NOMO-1 (cell line): ENCODE results near the gene CEMIP.

Source experiments
- DNase-seq, 2 experiments: peaks; one replicate each; lab custom pipeline; 2025; ENCODE audit not compliant: unreplicated experiment in 2 of 2; lab: John Stamatoyannopoulos, UW

Gene CEMIP, protein sequence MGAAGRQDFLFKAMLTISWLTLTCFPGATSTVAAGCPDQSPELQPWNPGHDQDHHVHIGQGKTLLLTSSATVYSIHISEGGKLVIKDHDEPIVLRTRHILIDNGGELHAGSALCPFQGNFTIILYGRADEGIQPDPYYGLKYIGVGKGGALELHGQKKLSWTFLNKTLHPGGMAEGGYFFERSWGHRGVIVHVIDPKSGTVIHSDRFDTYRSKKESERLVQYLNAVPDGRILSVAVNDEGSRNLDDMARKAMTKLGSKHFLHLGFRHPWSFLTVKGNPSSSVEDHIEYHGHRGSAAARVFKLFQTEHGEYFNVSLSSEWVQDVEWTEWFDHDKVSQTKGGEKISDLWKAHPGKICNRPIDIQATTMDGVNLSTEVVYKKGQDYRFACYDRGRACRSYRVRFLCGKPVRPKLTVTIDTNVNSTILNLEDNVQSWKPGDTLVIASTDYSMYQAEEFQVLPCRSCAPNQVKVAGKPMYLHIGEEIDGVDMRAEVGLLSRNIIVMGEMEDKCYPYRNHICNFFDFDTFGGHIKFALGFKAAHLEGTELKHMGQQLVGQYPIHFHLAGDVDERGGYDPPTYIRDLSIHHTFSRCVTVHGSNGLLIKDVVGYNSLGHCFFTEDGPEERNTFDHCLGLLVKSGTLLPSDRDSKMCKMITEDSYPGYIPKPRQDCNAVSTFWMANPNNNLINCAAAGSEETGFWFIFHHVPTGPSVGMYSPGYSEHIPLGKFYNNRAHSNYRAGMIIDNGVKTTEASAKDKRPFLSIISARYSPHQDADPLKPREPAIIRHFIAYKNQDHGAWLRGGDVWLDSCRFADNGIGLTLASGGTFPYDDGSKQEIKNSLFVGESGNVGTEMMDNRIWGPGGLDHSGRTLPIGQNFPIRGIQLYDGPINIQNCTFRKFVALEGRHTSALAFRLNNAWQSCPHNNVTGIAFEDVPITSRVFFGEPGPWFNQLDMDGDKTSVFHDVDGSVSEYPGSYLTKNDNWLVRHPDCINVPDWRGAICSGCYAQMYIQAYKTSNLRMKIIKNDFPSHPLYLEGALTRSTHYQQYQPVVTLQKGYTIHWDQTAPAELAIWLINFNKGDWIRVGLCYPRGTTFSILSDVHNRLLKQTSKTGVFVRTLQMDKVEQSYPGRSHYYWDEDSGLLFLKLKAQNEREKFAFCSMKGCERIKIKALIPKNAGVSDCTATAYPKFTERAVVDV (N-terminal part only)

DNA sequence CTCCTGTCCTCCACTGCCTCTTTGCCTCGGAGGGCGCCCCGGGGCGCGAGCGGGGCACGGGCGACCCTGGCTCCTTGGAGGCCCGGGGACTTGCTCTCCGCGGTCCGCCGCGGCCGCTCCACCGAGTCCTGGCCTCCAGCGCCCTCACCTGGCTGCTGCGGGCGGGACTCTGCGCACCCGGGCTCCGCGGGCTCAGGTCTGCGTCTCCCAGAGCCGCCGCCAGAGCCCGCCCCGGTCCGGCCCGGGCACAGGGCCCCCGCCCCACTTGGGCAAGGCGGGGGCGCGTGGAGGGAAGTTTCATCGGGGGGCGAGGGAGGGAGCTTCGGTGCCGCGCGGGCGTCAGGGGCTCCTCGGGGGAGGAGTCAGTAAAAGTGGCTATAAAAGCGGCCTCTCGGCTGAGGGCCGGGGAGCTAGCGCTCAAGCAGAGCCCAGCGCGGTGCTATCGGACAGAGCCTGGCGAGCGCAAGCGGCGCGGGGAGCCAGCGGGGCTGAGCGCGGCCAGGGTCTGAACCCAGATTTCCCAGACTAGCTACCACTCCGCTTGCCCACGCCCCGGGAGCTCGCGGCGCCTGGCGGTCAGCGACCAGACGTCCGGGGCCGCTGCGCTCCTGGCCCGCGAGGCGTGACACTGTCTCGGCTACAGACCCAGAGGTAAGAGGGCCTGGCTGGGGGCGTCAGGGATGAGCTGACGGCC is at the start of gene CEMIP:
Gene CEMIP (plus strand): TSS at position 407 of the 694 bp plus-strand sequence. CDS start 94,510 bp downstream, outside the sequence.
- peak; percentile 55 to 65 for DNase-seq

DNA sequence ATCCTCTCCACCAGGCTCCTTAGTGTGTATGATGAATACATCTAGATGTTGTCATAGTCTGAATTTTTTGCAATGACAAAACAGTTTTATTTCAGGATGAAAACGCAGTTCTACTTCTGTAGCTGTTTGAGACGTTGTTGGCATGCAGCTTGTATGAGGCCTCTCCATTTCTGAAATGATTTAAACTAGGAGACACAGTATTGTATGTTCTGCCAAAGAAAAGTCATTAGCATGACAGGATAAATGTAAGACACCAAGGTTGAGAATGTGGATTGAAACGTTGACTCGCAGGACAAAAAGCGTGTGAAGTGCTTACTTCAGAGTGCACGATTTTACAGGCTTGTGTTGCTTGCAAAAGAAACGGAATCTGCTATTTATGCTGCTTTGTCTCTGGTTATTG is 48.8 kb upstream of the CEMIP start:
- DNase-seq, result no peak

DNA sequence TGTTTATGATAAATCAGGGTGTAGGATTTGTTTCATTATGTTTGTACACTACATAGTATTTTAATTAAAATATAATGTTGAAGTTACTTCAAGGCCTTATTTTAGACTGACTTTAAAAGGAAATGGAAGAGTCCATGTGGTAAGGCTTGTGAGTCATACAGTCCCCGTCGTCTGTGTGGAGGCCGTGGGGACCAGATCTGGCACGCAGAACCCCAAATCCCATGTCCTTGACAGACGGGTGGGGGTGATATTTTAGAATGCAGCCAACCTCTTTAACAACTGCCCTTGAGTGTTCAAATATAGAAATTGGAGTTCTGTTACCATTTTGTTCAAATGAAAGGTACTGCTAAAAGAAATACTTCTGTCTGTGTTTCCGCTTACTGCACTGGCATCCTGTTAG is 48.2 kb upstream of the CEMIP start:
- DNase-seq, result peak in 1 of 2 experiments; percentile 27

DNA sequence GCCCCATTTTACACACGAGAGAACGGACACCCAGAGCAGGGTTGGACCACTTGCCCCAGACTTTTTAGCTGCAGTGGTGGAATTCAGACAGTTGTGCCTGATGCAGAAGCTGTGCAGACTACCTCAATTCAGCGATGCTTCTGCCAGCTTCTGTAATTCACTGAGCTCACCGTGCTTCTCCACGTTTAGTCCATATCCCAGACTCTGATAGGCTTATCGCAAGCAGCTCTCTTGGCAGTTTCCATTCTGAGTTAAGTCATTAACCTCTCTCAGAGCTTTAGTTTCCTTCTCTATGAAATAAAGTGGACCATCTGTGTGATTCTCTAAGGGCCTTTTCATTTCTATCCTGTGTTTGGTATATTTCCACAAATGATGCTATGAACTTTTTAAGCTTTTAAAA is 47.0 kb upstream of the CEMIP start:
- no peak for DNase-seq

DNA sequence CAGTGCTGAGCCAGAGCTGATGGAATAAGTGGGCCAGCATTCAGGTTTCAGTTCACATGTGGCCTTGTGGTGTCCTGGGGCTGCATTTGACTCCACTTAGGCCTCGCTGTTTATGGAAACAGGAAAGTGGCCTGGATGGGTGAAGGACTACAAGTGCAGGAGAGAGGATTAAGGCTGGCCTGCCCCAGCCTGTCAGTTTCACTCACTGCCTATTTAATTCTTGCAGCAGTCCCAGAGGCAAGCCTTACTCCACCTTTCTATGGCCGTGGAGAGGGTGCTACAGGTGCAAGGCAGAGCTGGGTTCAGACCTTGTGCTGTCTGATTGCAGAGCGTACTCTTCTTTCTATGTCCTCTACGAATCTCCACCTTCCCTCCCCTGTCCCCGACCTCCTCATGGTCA is 46.4 kb upstream of the CEMIP start:
- DNase-seq, result no peak

DNA sequence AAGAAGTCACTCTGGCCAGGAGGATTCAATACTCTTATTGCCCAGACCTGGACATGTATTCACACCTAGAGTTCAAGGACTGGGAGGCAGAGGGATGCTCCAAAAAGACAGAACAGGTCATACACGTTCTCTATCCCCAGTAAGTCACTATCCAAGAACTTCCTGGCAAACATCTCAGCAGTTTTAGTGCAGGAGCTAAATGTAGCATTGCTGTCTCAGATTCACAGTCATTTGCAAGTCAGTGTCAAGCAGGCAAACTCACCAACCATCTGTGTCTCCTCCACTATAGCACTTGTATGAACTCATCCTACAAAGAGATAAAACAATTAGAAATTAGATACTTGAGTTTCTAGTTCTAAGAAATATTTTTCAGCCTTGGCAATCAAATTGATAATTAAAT is 45.7 kb upstream of the CEMIP start:
- DNase-seq, result no peak

DNA sequence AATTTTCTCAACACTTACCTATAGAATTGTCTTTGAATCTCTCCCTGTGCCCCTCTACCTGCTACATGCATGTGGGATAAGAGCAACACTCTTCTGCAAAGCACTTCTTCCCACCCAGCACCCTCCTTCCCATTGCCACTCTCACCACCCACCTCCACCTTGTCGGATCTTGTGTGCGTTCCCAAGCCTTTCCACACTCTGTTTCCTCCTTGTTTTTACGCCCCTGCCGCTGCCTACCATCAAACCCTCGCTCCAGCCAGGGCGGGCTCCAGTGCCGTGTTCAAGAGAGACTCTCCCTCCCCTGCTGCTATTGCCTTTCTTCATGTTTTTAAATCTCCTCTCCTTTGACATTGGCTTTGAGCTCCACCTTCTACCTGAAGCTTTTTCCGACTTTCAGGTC is 43.8 kb upstream of the CEMIP start:
- DNase-seq, result no peak

DNA sequence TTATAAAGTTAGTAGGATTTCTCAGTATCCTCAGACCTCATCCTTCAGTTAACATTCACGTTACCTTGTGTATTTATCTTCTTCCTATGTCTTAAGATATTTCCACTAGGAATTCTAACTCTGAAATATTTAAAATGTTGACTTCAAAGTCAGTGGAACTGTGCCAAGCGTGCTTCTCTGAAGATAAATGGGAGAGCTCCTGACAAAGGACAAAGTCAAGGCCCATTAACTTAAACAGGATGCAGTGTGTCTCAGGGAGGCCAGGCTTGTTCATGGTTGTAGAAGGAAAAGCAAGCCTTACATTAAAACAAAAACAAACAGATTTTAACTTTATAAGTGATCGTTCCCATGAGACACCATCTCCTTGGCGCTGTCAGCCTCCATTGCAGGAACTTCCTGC is 42.6 kb upstream of the CEMIP start:
- DNase-seq, result no peak

DNA sequence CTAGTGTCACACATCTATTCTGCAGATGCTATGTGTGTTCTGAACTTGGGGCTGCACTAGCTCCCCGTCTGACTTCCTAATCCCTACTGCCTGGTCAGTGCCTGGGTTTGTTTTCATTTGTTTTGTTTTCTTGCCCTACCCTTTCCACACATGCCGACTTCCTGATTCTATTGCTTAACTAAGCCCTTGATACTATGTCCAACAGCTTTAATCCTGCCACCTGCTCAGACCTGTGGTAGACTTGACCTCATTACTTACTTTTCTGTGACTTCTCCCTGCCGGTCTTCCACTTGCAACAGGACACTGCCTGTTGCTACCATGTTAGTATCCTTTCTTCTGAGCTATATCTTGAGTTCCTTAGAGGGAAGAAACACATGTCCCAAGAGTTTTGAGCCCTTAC is 39.3 kb upstream of the CEMIP start:
- DNase-seq, result peak in 1 of 2 experiments; percentile 13

DNA sequence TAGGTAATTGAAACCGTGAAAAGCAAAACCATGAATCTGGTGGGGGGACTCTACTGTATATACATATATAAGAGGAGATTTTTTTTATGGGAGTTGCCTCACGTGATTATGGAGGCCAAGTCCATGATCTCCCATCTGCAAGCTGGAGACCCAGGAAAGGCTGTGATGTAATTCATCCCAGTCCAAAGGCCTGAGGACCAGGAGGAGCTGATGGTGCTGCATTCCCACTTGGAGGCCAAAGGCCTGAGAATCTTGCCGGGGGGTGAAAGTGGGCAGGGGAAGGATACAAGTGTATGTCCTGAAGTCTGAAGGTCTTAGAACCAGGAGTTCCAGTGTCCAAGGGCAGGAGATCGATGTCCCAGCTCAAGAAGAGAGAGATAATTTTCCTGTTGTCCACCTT is 37.1 kb upstream of the CEMIP start:
- no peak for DNase-seq

DNA sequence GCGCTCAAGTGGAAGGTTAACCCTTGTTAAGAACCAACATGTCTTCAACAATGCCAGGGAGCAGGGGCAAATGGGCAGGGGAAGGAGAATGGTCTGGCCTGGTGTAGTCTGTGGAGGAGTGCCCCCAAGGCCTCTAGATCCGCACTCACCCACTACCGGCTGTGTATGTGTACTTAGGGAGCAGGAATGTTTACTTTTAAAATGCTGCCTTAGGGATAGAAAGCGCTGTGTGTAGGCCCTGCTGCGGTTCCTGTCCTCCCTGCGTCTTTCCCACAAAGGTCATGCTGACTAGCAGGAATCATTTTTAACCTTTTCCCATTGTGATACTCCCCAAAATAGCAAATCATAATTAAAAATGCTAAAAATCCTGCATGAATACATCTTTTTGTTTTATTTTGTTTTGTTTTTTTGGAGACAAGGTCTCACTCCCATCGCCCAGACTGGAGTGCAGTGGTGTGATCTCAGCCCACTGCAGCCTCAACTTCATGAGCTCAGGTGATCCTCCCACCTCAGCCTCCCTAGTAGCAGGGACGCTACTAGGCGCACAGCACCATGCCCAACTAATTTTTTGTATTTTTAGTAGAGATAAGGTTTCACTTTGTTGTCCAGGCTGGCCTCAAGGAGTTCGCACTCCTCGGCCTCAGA is 35.9 kb upstream of the CEMIP start:
- no peak for DNase-seq

DNA sequence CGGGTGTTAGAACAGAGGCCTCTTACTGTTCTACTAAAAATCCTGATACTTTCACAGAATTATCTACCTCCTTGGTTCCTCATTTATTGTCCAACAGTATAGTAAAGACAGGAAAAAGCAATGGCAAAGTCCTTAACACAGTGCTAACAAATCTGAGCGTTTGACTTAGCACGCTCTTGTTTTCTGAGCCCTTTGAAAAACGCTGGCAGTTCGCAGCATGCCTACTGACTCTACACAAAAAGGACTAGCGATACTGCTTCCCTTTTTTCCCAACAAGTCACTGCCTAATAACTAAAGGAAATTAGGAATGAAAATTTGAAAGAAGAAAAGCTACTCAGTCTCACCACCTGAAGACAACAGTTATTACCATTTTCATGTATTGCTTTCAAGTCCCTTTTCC is 34.8 kb upstream of the CEMIP start:
- DNase-seq, result peak in 1 of 2 experiments; percentile 63

DNA sequence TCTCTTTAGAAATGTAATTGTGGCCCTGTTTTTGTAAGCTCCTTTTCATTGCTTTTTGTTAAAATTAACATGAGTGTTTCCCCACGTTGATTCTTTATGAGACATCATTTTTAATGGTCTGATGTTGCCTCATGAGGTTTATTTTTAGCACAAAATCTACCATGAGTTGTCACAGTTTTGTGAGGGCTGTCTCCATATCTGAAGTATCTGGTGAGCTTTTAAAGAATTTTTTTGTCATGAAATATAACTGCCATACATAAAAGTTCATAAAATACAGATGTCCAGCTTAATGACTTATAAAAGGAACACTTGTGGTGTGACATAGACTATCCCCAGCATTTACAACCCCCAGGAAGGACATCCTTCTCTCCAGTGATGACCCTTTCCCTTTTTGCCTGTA is 34.3 kb upstream of the CEMIP start:
- DNase-seq, result peak in 1 of 2 experiments; percentile 63

DNA sequence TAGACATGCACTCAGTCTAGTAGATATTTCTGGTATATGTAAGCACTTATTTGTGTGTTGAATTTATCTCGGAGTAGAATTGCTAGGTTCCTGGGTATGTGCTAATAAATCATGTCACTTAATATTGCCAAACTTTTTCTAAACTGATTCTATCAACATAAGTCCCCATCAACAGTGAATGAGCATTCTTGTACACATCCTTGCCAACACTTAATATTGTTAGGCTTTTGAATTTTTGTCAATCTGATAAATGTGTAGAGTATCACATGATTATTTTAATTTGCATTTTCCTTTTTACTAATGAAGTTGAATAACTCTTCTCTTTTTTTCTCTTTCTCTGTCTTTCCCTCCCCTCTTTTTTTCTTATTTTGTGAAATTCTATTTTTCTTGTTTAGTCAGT is 33.3 kb upstream of the CEMIP start:
- DNase-seq, result no peak

DNA sequence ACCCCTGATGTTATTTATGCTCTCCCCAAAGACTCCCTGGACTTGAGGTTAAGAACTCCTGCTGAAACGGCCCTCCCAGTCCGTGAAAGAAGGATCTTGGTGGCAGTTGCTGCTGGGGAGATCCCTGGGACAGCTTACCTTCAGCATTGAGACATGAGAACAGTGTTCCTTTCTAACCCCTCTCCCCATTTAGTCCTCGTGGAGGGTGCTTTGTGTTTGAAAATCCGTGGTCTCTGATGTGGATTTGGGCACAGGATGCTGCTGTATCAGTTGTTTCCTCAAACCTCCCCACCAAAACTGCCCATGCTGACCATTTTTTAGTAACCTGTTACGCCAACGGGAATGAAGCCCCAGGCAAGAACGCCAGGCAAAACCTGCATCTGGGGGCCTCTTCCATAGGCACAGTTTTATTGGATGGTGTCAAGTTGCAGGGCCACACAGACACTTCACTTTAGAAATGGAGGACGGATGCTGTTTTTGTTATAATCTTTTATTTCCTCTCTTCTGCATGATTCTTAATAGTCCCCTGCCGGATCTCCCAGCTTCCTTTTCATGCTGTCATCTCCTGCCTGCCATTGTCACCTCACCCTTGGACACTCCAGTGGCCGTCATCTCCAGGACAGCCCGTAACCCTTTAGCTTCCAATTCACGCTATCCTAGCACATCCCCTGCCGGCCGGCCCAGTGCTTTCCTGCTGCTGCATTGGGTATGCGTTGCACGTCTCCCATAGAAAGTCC is 31.7 kb upstream of the CEMIP start:
- no peak for DNase-seq

DNA sequence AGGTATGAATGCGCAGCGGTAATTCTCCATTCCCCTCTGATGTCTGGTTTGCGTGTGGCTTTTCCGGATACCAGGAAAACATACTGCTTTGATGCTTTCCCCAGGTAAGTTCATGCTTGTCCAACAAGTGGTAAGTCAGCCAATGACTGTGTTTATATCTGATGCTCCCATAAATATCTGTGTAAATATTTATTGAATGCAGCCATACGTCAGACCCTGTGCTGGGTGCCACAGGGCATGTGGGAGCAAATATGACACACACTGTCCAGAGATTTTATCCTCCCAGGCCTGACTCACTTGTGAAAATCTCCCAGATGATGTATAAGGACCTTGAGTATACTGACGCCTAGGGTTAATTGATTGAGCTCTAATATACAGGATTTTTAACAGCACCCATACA is 29.6 kb upstream of the CEMIP start:
- no peak for DNase-seq

DNA sequence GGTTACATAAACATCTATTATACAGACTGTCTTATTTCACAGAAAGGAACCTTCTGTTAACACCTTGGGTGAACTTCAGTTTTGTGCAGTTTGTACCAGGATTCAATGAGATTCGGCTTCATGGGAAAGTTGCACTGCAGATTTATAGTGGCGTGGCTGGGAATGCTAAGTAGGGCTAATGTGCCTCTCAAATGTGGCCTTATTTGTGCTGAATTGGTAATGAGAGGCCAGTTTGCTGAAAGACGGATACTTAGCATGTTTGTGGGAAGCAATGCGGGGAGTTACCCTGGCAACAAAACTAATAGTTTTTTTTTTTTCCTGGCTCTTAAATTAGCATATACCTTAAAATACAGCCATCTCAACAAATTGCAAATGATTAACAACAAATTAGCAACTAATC is 28.6 kb upstream of the CEMIP start:
- no peak for DNase-seq

DNA sequence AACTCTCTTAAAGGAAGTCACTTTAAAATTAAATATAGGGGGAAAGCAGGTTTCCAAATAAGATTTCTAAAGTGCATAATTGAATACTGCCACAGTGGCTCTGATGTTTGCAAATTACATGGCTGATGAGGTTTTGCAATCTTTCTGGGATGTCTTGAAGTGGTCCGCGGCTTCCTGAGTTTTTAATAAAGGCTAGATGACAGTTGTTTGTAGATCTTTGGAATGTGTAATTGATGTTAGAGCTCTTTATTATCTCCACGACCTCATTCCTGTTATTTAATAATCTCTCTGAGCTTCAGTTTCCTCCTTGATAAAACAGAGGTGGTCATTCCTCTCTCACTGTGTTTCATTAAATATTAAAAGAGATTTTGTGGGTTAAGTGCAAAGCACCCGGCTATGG is 27.0 kb upstream of the CEMIP start:
- no peak for DNase-seq

DNA sequence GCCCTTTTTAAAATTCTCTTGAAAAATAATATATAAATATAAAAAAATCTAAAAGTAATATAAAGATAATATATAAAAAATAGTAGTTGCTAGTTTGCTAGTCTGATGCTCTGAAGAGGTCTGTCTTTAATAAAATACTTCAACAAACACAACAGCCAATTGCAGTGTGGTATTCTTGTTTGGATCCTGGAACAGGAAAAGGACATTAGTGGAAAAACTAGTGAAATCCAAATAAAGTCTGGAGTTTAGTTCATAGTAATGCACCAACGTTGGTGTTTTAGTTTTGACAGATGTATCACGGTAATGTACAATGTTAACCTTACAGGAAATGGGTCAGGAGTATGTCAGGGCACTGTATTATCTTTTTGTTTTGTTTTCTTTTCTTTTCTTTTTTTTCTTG is 26.0 kb upstream of the CEMIP start:
- DNase-seq, result no peak

DNA sequence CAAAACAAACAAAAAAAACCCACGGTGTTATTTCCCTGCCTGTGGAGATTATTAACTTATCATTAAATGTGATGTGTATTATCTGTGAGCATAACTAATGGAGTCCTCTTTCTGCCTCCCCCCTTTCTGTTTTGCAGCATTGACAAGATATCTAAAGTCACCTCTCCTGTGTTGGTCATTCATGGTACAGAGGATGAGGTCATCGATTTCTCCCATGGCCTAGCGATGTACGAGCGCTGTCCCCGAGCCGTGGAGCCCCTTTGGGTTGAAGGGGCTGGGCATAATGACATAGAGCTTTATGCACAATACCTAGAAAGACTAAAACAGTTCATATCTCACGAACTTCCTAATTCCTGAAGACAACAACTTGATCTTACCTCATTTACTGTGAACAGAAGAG is 25.2 kb upstream of the CEMIP start:
- no peak for DNase-seq
